HT1080 (cell line): ENCODE results near the gene TAC1. TPM values are rescaled to one million over a fixed set of nuclear protein-coding genes. Genes with fewer than 3 reads are reported as not detected.
A peak's percentile ranks its signal among the peaks of the same experiment; 100 is the strongest.
"Not testable (repeated sequence)": the region's sequence is repeated elsewhere in the genome, so short reads cannot be mapped to it uniquely, and the experiment has no call there.

Experiments used
- DNase-seq: peaks from one replicate; pipeline ENCODE4 v3.0.0-alpha.2; 2015; ENCODE audit warnings: low read depth
- polyA plus RNA-seq, 2 experiments: library from polyadenylated mRNA; depleted of rRNA; stranded (reverse); fragments of >200 nt; gene quantifications; 2 replicates each; pipeline ENCODE4 v1.2.3, GENCODE V29; 2015
- total RNA-seq: library from RNA; depleted of rRNA; stranded (reverse); fragments of >200 nt; shearing (Covaris generic); gene quantifications from 2 replicates; pipeline ENCODE4 v1.2.3, GENCODE V29; 2014; rRNA removed

Gene TAC1, protein sequence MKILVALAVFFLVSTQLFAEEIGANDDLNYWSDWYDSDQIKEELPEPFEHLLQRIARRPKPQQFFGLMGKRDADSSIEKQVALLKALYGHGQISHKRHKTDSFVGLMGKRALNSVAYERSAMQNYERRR
- not detected in 2 replicates for total RNA-seq
- not detected in 2 replicates for polyA plus RNA-seq (2015; cell fraction: cytosol; rRNA removed)
- not detected in 2 replicates for polyA plus RNA-seq (2015; cell fraction: nucleus; rRNA removed)

GRCh38 chr7:97731736-97732564, at the start of gene TAC1:
Gene TAC1 (plus strand): TSS chr7:97732086. CDS start chr7:97732613, 527 bp downstream.
- DNase-seq: no peak

DNA sequence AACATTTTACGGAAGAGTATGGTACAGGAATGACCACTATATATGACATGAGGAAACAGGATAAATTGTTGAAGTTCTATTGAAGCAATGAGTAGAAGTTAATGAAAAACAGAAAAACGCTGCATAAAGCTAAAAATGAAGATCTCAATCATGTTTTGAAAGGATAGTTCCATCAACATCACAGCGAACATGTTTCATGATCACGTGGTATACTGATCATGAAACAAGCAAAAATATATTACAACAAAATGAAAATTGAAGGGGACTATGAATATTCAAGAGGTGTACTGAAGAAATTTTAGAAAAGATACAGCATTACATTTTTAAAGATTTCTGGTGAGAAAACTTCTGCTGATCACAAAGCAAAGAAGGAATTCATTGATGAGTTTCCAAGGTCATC, 45.9 kb upstream of the TAC1 start:
- no peak for DNase-seq

GRCh38 chr7:97693586-97693985, 38.3 kb upstream of the TAC1 start:
- DNase-seq: no peak

- DNase-seq: no peak
These were observed 37.5 kb upstream of the TAC1 start for GRCh38 chr7:97694355-97694754.

DNA sequence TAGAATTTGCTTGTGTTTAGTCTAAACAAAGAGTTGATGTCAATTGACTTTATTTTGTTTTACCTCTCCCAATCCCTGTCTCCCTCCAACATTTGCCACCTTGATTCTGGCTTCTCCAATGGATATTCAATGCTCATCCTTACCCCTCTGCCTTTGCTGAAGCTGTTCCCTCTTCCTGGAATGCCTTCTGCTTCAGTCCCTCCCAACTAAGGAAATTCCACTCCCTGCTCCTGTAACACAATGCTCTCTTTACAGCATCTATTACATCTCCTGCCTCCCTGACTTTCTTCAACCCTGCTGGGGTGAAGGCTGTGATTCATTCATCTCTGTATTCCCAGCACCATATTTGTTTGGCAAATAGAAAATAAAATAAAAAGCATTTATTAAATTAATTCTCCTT, 34.5 kb upstream of the TAC1 start:
- DNase-seq: no peak

DNA sequence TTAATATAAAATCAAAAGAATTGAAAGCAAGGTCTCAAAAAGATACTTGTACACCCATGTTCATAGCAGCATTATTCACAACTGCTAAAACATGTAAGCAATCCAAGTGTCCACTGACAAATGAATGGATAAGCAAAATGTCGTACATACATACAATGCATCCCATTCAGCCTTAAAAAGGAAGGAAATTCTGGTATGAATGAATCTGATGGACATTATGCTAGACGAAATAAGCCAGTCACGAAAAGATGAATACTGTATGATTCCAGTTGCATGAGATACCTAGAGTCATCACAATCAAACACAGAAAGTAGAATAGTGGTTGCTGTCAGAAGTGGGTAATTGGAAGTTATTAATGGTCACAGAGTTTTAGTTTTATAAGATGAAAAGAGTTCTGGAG, 9.5 kb upstream of the TAC1 start:
- no peak for DNase-seq

DNA sequence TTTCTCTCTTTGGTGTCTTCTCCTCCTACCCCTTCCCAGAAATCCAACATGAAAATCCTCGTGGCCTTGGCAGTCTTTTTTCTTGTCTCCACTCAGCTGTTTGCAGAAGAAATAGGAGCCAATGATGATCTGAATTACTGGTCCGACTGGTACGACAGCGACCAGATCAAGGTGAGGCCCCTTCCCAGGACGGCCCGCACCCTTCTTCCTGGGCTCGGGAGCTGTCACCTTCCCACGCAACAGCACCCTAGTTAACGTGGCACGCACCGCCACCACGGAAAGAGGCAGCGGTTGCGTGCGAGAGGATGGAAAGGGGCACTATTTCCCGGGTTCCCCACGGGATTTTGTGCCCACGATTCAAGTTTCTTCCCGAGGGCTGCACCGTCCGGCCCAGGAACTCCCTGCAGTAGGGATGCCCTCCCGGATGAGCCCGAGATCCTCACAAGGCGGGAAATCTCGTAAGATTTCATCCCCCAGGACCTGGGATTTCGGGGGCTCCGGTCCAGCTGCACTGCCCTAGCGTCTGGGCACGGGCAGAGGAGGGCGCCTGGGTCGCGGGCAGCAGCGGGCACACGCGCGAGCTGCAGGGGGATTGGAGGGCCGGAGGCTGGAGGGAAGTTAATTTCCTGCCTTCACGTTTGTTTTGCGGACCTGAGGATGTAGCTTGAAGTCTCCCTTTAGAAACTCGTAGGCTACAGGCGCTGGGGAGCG, 834 bp downstream of the TAC1 start:
- DNase-seq: no peak

DNA sequence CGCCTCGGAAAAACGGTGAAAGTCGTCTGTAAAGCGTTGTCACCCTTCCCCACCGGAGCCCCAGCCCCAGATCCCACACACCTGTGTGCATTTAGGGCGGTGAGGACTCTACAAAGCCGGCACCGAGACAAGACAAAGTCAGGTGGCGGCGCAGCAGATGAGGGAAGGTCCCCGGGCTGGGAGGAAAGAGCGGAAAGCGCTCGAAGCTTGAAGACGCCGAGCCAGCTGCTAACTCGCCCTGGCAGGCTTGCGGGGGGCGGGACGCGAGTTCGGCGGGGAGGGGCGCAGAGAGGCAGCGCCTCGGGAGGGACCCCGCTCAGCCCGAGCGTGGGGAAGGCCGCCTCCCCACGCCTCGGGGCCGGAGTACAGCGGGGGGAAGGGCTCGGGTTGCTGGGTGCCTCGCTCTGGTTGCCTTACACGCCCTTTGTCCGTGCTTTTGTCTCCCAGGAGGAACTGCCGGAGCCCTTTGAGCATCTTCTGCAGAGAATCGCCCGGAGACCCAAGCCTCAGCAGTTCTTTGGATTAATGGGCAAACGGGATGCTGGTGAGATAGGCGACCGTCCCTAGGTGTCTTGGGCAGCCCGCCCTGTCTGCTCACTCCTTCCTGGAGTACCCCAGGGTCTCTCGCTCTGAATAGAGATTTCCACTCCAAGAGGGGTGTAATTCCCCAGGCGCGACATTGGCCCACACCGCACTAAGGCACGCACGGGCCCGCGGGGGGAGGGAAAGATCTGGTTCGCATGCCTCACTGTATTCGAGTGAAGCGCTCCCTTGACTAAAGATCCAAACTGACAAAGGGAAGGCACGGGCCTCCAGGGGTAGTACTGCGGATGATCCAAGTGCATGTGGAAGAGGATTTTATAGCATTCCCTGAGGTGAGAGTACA, 1.6 kb downstream of the TAC1 start:
- DNase-seq: no peak

GRCh38 chr7:97734255-97734654, 2.4 kb downstream of the TAC1 start:
- DNase-seq: no peak

DNA sequence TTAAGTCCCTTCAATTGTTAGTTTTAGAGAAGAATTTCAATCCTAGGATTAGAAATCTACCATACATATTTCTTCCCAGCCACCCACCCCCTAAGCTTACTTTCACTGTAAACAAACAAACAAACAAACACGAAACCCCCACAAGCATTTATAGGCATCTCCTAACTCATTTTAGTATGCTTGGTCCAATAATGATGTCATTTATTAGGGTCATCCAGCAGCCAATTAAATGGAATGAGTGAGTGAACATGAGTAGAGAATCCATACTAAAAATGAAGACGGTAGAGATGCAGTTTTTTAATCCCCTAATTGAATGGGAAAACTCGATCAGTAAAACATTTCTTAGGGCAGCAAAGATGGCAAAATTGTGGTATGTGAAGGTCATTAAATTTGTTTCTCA, 3.2 kb downstream of the TAC1 start:
- DNase-seq: no peak

DNA sequence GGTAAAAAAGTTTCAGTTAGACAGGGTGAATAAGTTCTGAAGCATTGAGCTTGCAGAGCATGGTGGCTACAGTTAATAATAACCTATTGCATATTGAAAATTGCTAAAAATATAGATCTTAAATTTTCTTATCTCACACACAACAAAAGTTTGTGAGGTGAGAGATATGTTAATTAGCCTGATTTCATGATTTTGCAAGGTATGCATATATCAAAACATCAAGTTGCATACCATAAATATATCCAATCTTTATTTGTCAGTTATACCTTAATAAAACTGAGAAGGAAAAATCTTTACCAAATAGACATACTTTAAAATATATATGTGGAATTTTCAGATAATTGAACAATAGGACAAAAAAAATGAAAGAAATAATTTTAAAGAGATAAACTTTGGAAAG, 16.6 kb downstream of the TAC1 start:
- DNase-seq: no peak

- no peak for DNase-seq
These were observed 19.7 kb downstream of the TAC1 start for GRCh38 chr7:97751566-97751965.

DNA sequence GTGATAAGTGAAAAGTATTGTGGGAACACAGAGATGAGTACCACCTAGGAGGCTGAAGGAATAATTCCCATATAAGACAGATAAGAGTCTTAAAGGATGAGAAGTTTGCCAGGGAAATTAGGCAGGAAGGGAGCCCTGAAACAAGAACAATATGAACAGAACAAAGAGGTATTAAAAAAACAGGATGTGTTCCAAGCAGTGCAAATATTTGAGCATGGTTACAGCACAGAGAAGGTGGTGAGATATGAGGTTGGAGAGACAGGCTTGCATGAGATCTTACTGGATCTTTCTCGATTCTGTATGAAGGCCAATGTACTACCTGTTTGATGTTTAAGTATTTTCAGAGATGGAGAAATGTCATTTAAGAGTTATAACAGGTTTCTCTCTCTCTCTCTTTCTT, 20.3 kb downstream of the TAC1 start:
- no peak for DNase-seq

DNA sequence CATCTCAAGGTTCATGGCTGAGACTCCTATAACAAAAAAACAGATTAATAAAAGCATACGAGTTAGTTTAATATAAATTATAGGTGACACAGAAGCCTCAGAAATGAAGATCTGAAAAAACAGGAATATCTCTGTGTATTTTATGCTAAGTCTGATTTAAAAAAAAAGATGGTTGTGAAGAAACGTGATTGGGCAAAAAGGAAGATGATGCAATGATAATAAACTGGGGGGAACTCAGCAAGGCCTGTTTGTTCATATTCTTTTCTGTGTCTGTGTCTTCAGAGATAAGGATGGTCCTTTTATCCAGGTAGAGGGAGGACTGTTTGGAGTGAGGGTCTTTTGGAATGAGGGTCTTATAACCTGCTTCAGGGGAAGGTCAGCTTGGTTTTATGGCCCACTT, 25.9 kb downstream of the TAC1 start:
- no peak for DNase-seq

- peak; percentile 32 for DNase-seq
These were observed 39.0 kb downstream of the TAC1 start for GRCh38 chr7:97770850-97771249.

DNA sequence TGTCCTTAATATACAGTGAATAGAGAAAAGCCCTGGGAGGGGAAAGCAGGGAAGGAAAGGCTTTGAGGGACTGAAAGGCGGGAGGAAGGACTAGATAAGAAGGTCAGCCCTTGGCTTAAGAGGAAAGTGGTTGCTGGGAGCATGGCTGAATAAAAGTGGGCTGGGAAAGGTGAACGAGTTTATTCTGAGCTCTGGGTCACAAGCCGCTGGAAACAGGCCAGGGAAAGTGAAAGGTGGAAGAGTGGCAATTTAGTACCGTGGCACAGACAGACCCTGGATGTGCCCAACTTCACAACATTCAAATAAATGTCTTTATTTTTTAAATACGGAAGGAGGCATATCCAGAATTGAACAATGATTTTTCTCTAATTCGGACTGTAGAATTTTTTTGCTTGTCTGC, 39.7 kb downstream of the TAC1 start:
- DNase-seq: no peak

DNA sequence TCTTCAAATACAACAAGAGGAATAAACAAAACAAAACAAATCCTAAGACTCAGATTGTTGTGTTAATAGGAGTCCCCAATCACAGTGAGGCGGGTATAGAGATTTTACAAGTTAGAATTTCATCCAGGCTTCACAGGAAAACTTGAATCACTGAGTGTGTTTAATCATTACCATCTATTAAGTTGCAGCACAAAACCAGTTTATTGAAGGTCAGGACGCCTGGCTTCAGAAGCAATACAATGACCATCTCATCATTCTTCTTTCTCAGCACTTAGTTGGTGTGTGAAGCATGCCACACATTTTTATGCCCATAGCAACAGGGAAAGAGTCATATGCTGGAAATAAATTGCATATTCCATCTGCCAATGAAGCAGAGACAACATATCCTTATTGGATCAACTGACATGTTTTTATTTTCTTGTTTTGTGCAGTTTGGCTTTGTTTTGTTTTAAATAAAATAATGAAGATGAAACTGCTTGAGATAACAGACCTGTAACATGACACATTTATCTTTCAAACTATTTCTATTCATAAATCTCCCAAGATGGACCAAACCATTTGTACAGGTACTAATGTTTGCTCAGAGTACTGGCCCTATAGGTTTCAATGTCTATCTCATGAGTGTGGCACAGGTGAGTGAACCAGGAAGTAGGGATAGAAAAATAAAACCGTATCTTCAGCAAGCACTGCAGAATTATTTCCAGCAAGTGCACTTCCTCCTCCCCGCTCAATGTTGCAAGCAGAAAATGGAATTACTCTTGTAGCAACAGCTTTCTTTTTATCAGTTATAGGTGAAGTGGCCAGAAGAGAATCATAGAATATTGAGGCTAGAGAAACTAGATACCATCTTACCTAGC, 40.4 kb downstream of the TAC1 start:
- no peak for DNase-seq

GRCh38 chr7:97786398-97786797, 54.5 kb downstream of the TAC1 start:
- DNase-seq: not testable (repeated sequence)
